Measurements from ENCODE around the gene GAL3ST3.

Gene GAL3ST3

DNA sequence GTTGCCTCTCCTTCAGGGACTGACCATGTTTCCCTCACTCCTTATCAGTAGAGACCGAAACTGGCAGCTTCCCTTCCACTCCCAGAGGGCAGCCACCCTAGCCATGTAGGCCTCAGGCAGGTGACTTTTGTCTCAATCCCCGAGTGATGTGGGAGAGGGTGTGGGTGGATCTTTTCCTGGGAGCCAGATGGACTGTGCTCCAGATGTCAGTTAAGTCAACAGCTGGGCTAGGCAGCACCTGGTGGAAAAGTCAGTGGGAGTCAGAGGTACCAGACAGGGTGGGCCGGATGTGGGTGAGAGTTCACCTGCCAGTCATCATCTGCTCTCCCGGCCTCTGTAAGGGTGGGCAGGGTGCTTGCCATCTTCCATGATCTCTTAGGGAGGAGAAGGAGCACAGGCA, 44.8 kb downstream of the GAL3ST3 start:
- no peak overlapping the region for H3K9ac ChIP-seq (ENCODE audit: low read length in 2 of 2)
- no peaks in the 10 kb centered on the region for H3K9me3 ChIP-seq (ENCODE audit: control insufficient read depth in 2 of 2, low read length in 2 of 2)
- peak overlapping the region; percentile 31 for H3K27ac ChIP-seq (ENCODE audit: low read length)
- peaks cover 23 to 25% of the 10 kb centered on the region in 2 donors for H3K36me3 ChIP-seq (ENCODE audit: control insufficient read depth in 2 of 2, insufficient read depth in 2 of 2, low read length in 2 of 2)
- H3K4me3 ChIP-seq (ENCODE audit: low read length in 2 of 2) = no peak overlapping the region
- no peaks in the 10 kb centered on the region for H3K27me3 ChIP-seq (ENCODE audit: control insufficient read depth in 1 of 2, insufficient read depth in 2 of 2, low read length in 2 of 2)
- peaks cover 28% of the 10 kb centered on the region for H3K4me1 ChIP-seq (ENCODE audit: control insufficient read depth, insufficient read depth, low read length)

DNA sequence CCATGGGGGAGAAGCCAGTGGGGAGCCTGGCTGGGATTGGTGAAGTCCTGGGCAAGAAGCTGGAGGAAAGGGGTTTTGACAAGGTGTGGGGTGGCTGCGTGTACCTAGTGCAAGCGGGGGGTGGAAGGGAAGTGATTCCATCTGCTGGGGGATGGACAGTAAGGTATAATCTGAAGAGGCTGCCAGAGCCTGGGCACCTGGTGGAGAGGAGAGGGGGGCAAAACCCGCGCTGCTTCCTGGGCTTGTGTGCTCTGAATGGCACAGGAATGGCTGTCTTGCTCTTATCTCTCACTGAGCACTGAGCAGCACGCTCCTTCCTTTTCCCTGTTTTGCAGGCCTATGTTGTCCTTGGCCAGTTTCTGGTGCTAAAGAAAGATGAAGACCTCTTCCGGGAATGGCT, 45.7 kb downstream of the GAL3ST3 start:
- Histone ChIP-seq H3K36me3 (ENCODE audit: control insufficient read depth in 2 of 2, insufficient read depth in 2 of 2, low read length in 2 of 2) (peaks cover 32 to 34% of the 10 kb centered on the region in 2 donors), H3K4me1 (ENCODE audit: control insufficient read depth, insufficient read depth, low read length) (peaks cover 28% of the 10 kb centered on the region), H3K27ac (ENCODE audit: low read length) (peak overlapping the region; percentile 92)

DNA sequence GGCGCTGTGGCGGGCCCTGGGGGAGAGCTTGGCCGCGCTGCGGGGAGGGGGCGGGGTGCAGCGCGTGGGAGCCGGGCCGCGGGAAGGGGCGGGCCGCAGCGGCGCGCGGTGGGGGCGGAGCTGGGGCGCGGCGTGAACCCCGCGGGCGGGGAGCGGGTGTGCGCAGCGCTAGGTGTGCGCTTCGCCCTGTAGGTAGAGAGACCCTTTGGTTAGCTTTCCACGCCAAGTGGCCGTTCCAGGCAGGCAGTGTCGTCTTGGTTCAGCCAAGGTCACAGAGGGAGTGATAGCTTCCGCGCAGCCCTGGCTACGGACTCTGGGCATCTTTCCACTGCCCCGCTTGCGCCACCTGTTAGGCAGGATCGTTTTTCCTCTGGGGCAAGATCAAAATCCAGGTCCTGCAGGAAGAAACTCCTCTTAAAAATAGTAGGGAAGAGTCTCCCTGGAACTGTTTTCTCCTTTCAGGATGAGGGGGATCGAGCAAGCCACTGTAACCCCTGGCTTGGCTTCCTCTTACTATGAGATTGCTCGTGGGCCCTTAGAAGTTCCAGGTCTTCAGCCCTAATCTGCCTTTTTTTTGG, 46.2 kb downstream of the GAL3ST3 start:
- Histone ChIP-seq H3K4me3 (ENCODE audit: low read length in 2 of 2) (peak overlapping the region; percentile 99), H3K27me3 (ENCODE audit: control insufficient read depth in 1 of 2, insufficient read depth in 2 of 2, low read length in 2 of 2) (no peaks in the 10 kb centered on the region), H3K36me3 (ENCODE audit: control insufficient read depth in 2 of 2, insufficient read depth in 2 of 2, low read length in 2 of 2) (peaks cover 37 to 39% of the 10 kb centered on the region in 2 donors), H3K9me3 (ENCODE audit: control insufficient read depth in 2 of 2, low read length in 2 of 2) (no peaks in the 10 kb centered on the region), H3K27ac (ENCODE audit: low read length) (peak overlapping the region; percentile 92), H3K9ac (ENCODE audit: low read length in 2 of 2) (peak overlapping the region; percentile 98 to 99), H3K4me1 (ENCODE audit: control insufficient read depth, insufficient read depth, low read length) (peaks cover 28% of the 10 kb centered on the region)

More for the DNA sequence above, 45.7 kb downstream of the GAL3ST3 start:
- no peaks in the 10 kb centered on the region for H3K9me3 ChIP-seq (ENCODE audit: control insufficient read depth in 2 of 2, low read length in 2 of 2)
- no peaks in the 10 kb centered on the region for H3K27me3 ChIP-seq (ENCODE audit: control insufficient read depth in 1 of 2, insufficient read depth in 2 of 2, low read length in 2 of 2)
- peak overlapping the region; percentile 87 to 99 for H3K9ac ChIP-seq (ENCODE audit: low read length in 2 of 2)
- H3K4me3 ChIP-seq (ENCODE audit: low read length in 2 of 2) = peak overlapping the region; percentile 99

DNA sequence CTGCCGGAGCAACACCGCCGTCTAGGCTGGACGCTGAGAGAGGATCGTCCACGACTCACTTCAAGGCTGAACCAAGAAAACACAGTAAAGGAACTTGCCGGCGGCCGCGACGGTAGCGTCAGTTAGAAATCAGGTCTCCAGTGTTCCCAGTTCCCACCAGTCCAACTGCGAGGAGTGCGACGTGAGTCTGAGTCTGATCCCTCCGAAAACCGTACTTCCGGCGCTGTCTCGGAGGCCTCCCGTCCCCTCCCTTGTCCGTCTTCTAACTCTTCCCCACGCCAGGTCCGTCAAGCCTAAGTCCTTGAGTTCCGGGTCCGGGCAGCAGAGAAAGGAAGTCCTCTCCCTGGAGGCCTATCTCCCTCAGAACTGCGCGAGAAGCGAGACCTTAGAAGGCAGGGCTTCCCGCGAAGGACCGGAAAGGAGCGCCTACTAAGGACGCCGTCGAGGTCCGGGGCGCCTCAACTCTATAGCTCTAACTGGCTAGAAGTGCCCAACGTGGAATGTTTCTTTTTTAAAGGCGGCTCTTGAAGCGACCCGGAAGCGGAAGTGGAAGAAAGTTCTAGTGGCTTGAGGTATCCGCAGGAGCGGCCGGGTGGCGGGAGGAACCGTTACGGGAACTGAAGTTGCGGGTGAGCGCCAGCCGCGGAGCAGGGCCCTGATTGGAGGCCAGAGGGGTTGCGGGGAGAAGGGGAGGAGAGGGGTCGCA, 46.9 kb downstream of the GAL3ST3 start, which contains the start of the genes BANF1 and EIF1AD:
TSS of gene BANF1 (plus strand) at position 562 of the 706 bp plus-strand sequence. CDS start 748 bp downstream, outside the sequence.
TSS of gene EIF1AD (minus strand) at position 216 of the 706 bp plus-strand sequence. CDS start 1,768 bp downstream, outside the sequence.
- Histone ChIP-seq H3K9ac (ENCODE audit: low read length in 2 of 2) (peak within 1 kb of the TSS; percentile 98 to 99), H3K27ac (ENCODE audit: low read length) (peak within 1 kb of the TSS; percentile 92), H3K4me3 (ENCODE audit: low read length in 2 of 2) (peak within 1 kb of the TSS; percentile 99), H3K36me3 (ENCODE audit: control insufficient read depth in 2 of 2, insufficient read depth in 2 of 2, low read length in 2 of 2) (peaks cover 42 to 44% of the 10 kb centered on the region in 2 donors), H3K4me1 (ENCODE audit: control insufficient read depth, insufficient read depth, low read length) (peaks cover 28% of the 10 kb centered on the region), H3K9me3 (ENCODE audit: control insufficient read depth in 2 of 2, low read length in 2 of 2) (no peaks in the 10 kb centered on the region), H3K27me3 (ENCODE audit: control insufficient read depth in 1 of 2, insufficient read depth in 2 of 2, low read length in 2 of 2) (no peaks in the 10 kb centered on the region)

DNA sequence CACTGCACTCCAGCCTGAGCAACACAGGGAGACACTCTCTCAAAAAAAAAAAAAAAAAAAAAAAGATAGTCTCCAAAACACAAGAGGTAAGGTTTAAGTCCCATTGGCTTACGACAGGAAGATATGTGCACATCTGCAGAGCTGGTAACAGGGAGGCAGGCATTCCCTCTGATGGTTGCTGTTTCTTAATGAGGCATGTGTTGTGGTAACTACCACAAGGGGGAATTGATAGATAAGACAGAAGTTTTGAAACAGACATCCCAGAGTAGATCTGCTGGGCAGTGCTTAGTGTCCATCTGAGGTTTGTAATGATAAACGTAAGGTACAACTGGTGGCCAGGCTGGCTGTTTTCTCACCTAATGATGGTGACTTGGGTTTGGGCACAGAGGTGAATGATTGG, 51.7 kb downstream of the GAL3ST3 start:
- H3K9ac ChIP-seq (ENCODE audit: low read length in 2 of 2) = no peak overlapping the region
- H3K27me3 ChIP-seq (ENCODE audit: control insufficient read depth in 1 of 2, insufficient read depth in 2 of 2, low read length in 2 of 2) = no peaks in the 10 kb centered on the region
- no peak overlapping the region for H3K27ac ChIP-seq (ENCODE audit: low read length)
- H3K9me3 ChIP-seq (ENCODE audit: control insufficient read depth in 2 of 2, low read length in 2 of 2) = no peaks in the 10 kb centered on the region
- peaks cover 31 to 32% of the 10 kb centered on the region in 2 donors for H3K36me3 ChIP-seq (ENCODE audit: control insufficient read depth in 2 of 2, insufficient read depth in 2 of 2, low read length in 2 of 2)
- H3K4me1 ChIP-seq (ENCODE audit: control insufficient read depth, insufficient read depth, low read length) = peaks cover 18% of the 10 kb centered on the region
- H3K4me3 ChIP-seq (ENCODE audit: low read length in 2 of 2) = no peak overlapping the region

DNA sequence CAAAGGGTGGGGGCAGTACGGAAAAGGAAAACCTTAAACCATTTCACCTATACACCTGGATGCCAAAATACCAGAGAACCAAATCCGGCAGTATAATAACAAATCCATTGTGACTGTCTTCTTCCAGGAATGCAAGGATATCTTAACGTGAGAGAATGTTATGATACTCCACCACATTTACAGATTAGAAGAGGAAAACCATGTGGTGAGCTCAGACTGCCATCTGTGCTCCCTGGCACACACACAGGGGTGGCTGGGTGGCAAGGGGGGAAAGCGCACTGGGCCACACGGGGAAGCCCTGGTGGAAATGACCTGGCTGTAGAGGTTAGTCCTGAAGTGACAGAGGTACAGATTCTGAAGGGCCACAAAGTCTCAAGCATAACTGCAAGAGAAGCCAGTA, 56.9 kb downstream of the GAL3ST3 start:
- Histone ChIP-seq H3K9ac (ENCODE audit: low read length in 2 of 2) (no peak overlapping the region), H3K9me3 (ENCODE audit: control insufficient read depth in 2 of 2, low read length in 2 of 2) (no peaks in the 10 kb centered on the region), H3K4me1 (ENCODE audit: control insufficient read depth, insufficient read depth, low read length) (peaks cover 3% of the 10 kb centered on the region), H3K4me3 (ENCODE audit: low read length in 2 of 2) (no peak overlapping the region), H3K27me3 (ENCODE audit: control insufficient read depth in 1 of 2, insufficient read depth in 2 of 2, low read length in 2 of 2) (no peaks in the 10 kb centered on the region), H3K36me3 (ENCODE audit: control insufficient read depth in 2 of 2, insufficient read depth in 2 of 2, low read length in 2 of 2) (no peaks in the 10 kb centered on the region), H3K27ac (ENCODE audit: low read length) (no peak overlapping the region)

Measured in stomach smooth muscle (tissue), 2 donors.